Skeletal muscle satellite cell (primary cell): ENCODE measurements around the gene TYRP1. TPM values are rescaled to one million over a fixed set of nuclear protein-coding genes. Genes with fewer than 3 reads are reported as not detected.

Experiments
- H3K27me3 ChIP-seq: 2 replicates; pipeline ENCODE4 v1.7.0; 2013; ENCODE audit warnings: low read length; ENCODE audit not compliant: control insufficient read depth, insufficient read depth
- H3K36me3 ChIP-seq: 2 replicates; pipeline ENCODE4 v1.7.0; 2013; ENCODE audit warnings: mild to moderate bottlenecking, control low read depth, low read length; ENCODE audit not compliant: insufficient read depth
- H3K4me1 ChIP-seq: 2 replicates; pipeline ENCODE4 v1.7.0; 2013; ENCODE audit warnings: low read length; ENCODE audit not compliant: control insufficient read depth, insufficient read depth
- H3K4me2 ChIP-seq: 2 replicates; pipeline ENCODE4 v1.7.0; 2013; ENCODE audit warnings: mild to moderate bottlenecking, low read length
- H3K4me3 ChIP-seq: 2 replicates; pipeline ENCODE4 v1.7.0; 2013; ENCODE audit warnings: low read length
- H3K9ac ChIP-seq: 2 replicates; pipeline ENCODE4 v1.7.0; 2013; ENCODE audit warnings: mild to moderate bottlenecking, low read depth, low read length, moderate library complexity
- H3K9me3 ChIP-seq: replicated peaks from 2 replicates; pipeline ENCODE4 v1.7.0; 2013; ENCODE audit warnings: mild to moderate bottlenecking, control low read depth, low read length
- total RNA-seq: library from RNA; depleted of rRNA; stranded (reverse); fragments of >200 nt; gene quantifications from 2 replicates; pipeline ENCODE4 v1.2.3, GENCODE V29; 2012; rRNA removed

TYRP1 gene, protein sequence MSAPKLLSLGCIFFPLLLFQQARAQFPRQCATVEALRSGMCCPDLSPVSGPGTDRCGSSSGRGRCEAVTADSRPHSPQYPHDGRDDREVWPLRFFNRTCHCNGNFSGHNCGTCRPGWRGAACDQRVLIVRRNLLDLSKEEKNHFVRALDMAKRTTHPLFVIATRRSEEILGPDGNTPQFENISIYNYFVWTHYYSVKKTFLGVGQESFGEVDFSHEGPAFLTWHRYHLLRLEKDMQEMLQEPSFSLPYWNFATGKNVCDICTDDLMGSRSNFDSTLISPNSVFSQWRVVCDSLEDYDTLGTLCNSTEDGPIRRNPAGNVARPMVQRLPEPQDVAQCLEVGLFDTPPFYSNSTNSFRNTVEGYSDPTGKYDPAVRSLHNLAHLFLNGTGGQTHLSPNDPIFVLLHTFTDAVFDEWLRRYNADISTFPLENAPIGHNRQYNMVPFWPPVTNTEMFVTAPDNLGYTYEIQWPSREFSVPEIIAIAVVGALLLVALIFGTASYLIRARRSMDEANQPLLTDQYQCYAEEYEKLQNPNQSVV
- 0.22 and 1.0 TPM in 2 replicates for total RNA-seq

GRCh38 chr9:12693141-12693540, at the start of gene TYRP1:
TYRP1 (plus strand) TSS chr9:12693385; CDS start chr9:12693997, 612 bp downstream.
- H3K9me3 ChIP-seq: no peaks in the 10 kb centered on the region
- H3K4me3 ChIP-seq: no peak within 1 kb of the TSS
- no peak within 1 kb of the TSS for H3K4me2 ChIP-seq
- H3K4me1 ChIP-seq: no peaks in the 10 kb centered on the region
- no peaks in the 10 kb centered on the region for H3K27me3 ChIP-seq
- H3K36me3 ChIP-seq: no peaks in the 10 kb centered on the region
- H3K9ac ChIP-seq: no peak within 1 kb of the TSS

GRCh38 chr9:12643686-12644085, 49.5 kb upstream of the TYRP1 start:
- H3K4me2 ChIP-seq: no peak overlapping the region
- H3K4me3 ChIP-seq: no peak overlapping the region
- no peaks in the 10 kb centered on the region for H3K4me1 ChIP-seq
- no peaks in the 10 kb centered on the region for H3K27me3 ChIP-seq
- H3K9me3 ChIP-seq: no peaks in the 10 kb centered on the region
- no peaks in the 10 kb centered on the region for H3K36me3 ChIP-seq
- H3K9ac ChIP-seq: no peak overlapping the region

GRCh38 chr9:12648925-12649324, 44.3 kb upstream of the TYRP1 start:
- H3K4me3 ChIP-seq: no peak overlapping the region
- H3K36me3 ChIP-seq: no peaks in the 10 kb centered on the region
- H3K9me3 ChIP-seq: no peaks in the 10 kb centered on the region

DNA sequence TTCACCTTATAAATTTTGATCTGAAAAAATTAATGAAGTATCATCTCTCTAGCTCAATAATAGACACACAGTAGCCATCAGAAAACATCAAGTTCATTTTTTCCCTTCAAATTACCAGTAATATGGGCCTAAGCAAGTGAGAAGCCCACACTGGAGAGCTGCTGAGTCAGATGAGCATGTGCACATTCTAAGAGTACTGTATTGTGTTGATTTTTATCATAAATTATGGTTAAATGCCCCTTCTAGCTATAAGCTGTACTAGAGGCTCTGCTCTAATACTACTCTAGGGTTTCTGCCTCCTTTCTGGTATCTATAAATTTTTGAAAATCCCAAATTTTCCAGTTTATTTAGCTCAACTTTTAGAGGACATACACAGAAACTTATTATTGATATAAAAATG, 42.1 kb upstream of the TYRP1 start:
- Histone ChIP-seq H3K9ac (no peak overlapping the region), H3K27me3 (no peaks in the 10 kb centered on the region), H3K36me3 (no peaks in the 10 kb centered on the region), H3K9me3 (no peaks in the 10 kb centered on the region), H3K4me3 (no peak overlapping the region), H3K4me1 (no peaks in the 10 kb centered on the region), H3K4me2 (no peak overlapping the region)

More at GRCh38 chr9:12648925-12649324, 44.3 kb upstream of the TYRP1 start:
- Histone ChIP-seq H3K27me3 (no peaks in the 10 kb centered on the region), H3K9ac (no peak overlapping the region), H3K4me2 (no peak overlapping the region), H3K4me1 (no peaks in the 10 kb centered on the region)

DNA sequence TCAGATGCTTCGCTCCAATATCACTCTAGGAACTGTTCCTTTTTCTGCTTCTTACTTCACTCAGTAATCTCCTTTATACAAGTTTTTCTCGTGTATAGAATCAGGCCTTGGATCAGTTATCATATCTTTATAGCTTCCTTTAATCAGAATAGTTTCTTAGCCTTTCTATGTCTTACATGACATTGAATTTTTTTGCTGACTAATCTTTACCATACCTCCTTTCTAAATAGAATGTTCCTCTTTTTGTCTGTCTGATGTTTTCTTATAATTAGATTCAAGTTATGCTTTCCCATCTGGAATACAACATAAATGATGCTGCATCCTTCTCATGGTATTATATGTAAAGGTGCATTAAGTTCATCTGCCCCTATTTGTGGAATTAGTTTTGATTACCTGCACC, 40.2 kb upstream of the TYRP1 start:
- Histone ChIP-seq H3K4me3 (no peak overlapping the region), H3K27me3 (no peaks in the 10 kb centered on the region), H3K36me3 (no peaks in the 10 kb centered on the region), H3K4me2 (no peak overlapping the region), H3K4me1 (no peaks in the 10 kb centered on the region), H3K9me3 (no peaks in the 10 kb centered on the region), H3K9ac (no peak overlapping the region)

GRCh38 chr9:12656803-12657202, 36.4 kb upstream of the TYRP1 start:
- Histone ChIP-seq H3K4me2 (no peak overlapping the region), H3K27me3 (no peaks in the 10 kb centered on the region), H3K9ac (no peak overlapping the region), H3K36me3 (no peaks in the 10 kb centered on the region), H3K4me1 (no peaks in the 10 kb centered on the region), H3K4me3 (no peak overlapping the region), H3K9me3 (no peaks in the 10 kb centered on the region)

DNA sequence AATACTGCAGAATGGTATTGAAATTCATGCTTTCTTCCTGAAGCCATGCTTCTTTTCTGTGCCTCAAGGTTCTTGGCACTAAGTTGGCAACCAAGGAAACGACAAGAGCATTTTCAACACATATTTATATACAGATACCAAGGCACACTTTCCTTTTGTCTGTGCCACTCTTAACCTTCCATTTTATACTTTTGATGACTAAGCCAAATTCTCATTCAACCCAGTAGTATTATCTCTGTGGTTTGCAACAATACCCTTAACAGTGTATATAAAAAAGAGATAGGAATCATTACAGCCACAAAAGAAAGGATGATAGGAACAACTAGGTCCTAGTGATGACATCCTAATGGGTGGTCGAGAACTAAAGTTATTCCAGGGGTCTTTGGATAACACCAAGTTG, 36.0 kb upstream of the TYRP1 start:
- H3K9ac ChIP-seq: no peak overlapping the region
- no peaks in the 10 kb centered on the region for H3K36me3 ChIP-seq
- no peaks in the 10 kb centered on the region for H3K4me1 ChIP-seq
- no peaks in the 10 kb centered on the region for H3K9me3 ChIP-seq
- H3K27me3 ChIP-seq: no peaks in the 10 kb centered on the region
- no peak overlapping the region for H3K4me2 ChIP-seq
- no peak overlapping the region for H3K4me3 ChIP-seq

GRCh38 chr9:12657998-12658397, 35.2 kb upstream of the TYRP1 start:
- Histone ChIP-seq H3K9ac (no peak overlapping the region), H3K36me3 (no peaks in the 10 kb centered on the region), H3K4me1 (no peaks in the 10 kb centered on the region), H3K4me3 (no peak overlapping the region), H3K9me3 (no peaks in the 10 kb centered on the region), H3K27me3 (no peaks in the 10 kb centered on the region), H3K4me2 (no peak overlapping the region)

- no peaks in the 10 kb centered on the region for H3K27me3 ChIP-seq
- H3K4me1 ChIP-seq: no peaks in the 10 kb centered on the region
- no peak overlapping the region for H3K9ac ChIP-seq
- H3K9me3 ChIP-seq: no peaks in the 10 kb centered on the region
- H3K4me2 ChIP-seq: no peak overlapping the region
- no peaks in the 10 kb centered on the region for H3K36me3 ChIP-seq
- no peak overlapping the region for H3K4me3 ChIP-seq
These were observed 34.5 kb upstream of the TYRP1 start for GRCh38 chr9:12658531-12659209.

DNA sequence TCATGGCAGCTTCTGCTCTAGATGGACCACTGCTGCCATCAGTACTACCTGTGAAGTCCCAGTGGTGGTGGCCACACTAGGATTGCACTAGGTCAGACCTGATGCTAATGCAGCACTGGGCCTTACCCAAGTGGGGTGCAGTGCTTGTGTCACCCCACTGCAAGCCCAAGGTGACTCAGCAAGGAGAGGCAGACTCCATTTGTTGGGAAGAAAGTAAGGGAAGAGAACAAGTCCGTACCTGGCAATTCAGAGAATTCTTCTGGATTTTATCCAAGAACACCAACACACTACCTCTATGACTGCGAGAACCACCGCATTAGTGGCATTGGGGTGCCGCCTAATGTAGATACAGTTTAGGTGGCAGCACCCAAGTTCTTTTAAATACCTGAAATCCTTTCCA, 34.0 kb upstream of the TYRP1 start:
- H3K27me3 ChIP-seq: no peaks in the 10 kb centered on the region
- H3K4me2 ChIP-seq: no peak overlapping the region
- H3K9ac ChIP-seq: no peak overlapping the region
- no peaks in the 10 kb centered on the region for H3K4me1 ChIP-seq
- no peak overlapping the region for H3K4me3 ChIP-seq
- H3K36me3 ChIP-seq: no peaks in the 10 kb centered on the region
- no peaks in the 10 kb centered on the region for H3K9me3 ChIP-seq

- H3K4me3 ChIP-seq: no peak overlapping the region
- H3K36me3 ChIP-seq: no peaks in the 10 kb centered on the region
- no peak overlapping the region for H3K4me2 ChIP-seq
- H3K4me1 ChIP-seq: no peaks in the 10 kb centered on the region
- no peaks in the 10 kb centered on the region for H3K9me3 ChIP-seq
- no peak overlapping the region for H3K9ac ChIP-seq
- no peaks in the 10 kb centered on the region for H3K27me3 ChIP-seq
These were observed 26.4 kb upstream of the TYRP1 start for GRCh38 chr9:12666813-12667212.
